HEK293T (cell line): ENCODE data around the gene CYSLTR2.

Experiments
- CTCF ChIA-PET: fragments of 350-600 bp; formaldehyde crosslinking; extraction: SDS; loops from one replicate; lab custom pipeline; 2021; ENCODE audit warnings: antibody characterized with exemption, inconsistent platforms; lab: Yijun Ruan, JAX
- POLR2A ChIA-PET: fragments of 350-600 bp; formaldehyde crosslinking; extraction: SDS; loops from one replicate; lab custom pipeline; 2020; ENCODE audit warnings: antibody characterized with exemption, inconsistent platforms; lab: Yijun Ruan, JAX
- DNase-seq: peaks from one replicate; pipeline ENCODE4 v3.0.0; 2012; ENCODE audit warnings: mixed read lengths; ENCODE audit errors: extremely low spot score
- ARNT ChIP-seq: fragments of 450-650 bp; IDR thresholded peaks from 2 replicates; pipeline ENCODE4 v1.6.1; 2017; ENCODE audit warnings: mild to moderate bottlenecking
- BHLHE40 ChIP-seq: fragments of 450-650 bp; IDR thresholded peaks from 2 replicates; pipeline ENCODE4 v1.6.1; 2016; ENCODE audit warnings: mild to moderate bottlenecking, moderate library complexity, borderline replicate concordance
- CTBP1 ChIP-seq: fragments of 450-650 bp; IDR thresholded peaks from 2 replicates; pipeline ENCODE4 v1.6.1; 2016; ENCODE audit warnings: borderline replicate concordance
- ELF4 ChIP-seq: fragments of 450-650 bp; IDR thresholded peaks from 2 replicates; pipeline ENCODE4 v1.6.1; 2017; ENCODE audit warnings: antibody characterized with exemption
- FOXA1 ChIP-seq: fragments of 450-650 bp; IDR thresholded peaks from 2 replicates; pipeline ENCODE4 v1.6.1; 2016; ENCODE audit warnings: mild to moderate bottlenecking
- FOXK2 ChIP-seq: fragments of 450-650 bp; IDR thresholded peaks from 2 replicates; pipeline ENCODE4 v1.6.1; 2016; ENCODE audit warnings: mild to moderate bottlenecking
- FOXM1 ChIP-seq: fragments of 450-650 bp; IDR thresholded peaks from 2 replicates; pipeline ENCODE4 v1.6.1; 2017; ENCODE audit warnings: mild to moderate bottlenecking, borderline replicate concordance
- HDGF ChIP-seq: fragments of 450-650 bp; IDR thresholded peaks from 2 replicates; pipeline ENCODE4 v1.6.1; 2017; ENCODE audit warnings: antibody characterized with exemption, borderline replicate concordance
- L3MBTL2 ChIP-seq: fragments of 450-650 bp; conservative IDR thresholded peaks from 2 replicates; pipeline ENCODE4 v1.6.1; 2016; ENCODE audit warnings: mild to moderate bottlenecking
- LEF1 ChIP-seq: fragments of 450-650 bp; IDR thresholded peaks from 2 replicates; pipeline ENCODE4 v1.6.1; 2017; ENCODE audit warnings: mild to moderate bottlenecking, borderline replicate concordance
- NFRKB ChIP-seq: fragments of 450-650 bp; IDR thresholded peaks from 2 replicates; pipeline ENCODE4 v1.6.1; 2016; ENCODE audit warnings: mild to moderate bottlenecking, moderate library complexity
- SP1 ChIP-seq: fragments of 450-650 bp; IDR thresholded peaks from 2 replicates; pipeline ENCODE4 v1.6.1; 2017
- SUZ12 ChIP-seq: fragments of 450-650 bp; IDR thresholded peaks from 2 replicates; pipeline ENCODE4 v1.6.1; 2016; ENCODE audit warnings: mild to moderate bottlenecking
- TARDBP ChIP-seq: fragments of 450-650 bp; IDR thresholded peaks from 2 replicates; pipeline ENCODE4 v1.6.1; 2016
- ZNF384 ChIP-seq: fragments of 450-650 bp; IDR thresholded peaks from 2 replicates; pipeline ENCODE4 v1.6.1; 2016
- TF ChIP-seq, protein P1 (sequence below): fragments of 450-650 bp; IDR thresholded peaks from 2 replicates; pipeline ENCODE4 v1.6.1; 2016

Gene CYSLTR2

DNA sequence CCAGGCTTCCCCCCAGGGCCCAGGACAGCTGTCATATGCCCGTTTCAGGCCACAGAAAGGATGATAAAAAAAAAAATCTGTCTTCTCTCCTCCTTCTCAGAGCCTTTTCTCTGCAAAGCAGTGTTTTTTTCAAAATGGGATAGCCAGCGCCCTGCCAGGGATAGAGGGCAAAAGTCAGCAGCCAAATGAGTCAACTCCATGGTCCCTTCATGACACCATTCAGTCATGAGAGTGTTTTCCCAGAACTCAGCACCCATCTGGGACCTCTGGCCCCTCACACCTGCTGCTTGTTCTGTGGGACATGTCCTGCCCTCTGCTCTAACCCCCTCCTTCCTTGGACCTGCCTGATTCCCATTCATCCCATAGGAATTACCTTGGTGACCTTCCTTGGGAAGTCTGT, 95.0 kb downstream of the CYSLTR2 start:
- CTCF ChIA-PET = interaction anchor here (0.9 to 1.1 kb wide), 2 partner anchors 9 to 73 kb away, joined by 3 to 5 read pairs; no protein-coding TSS in a partner anchor
- TF ChIP-seq FOXA1 (no peak), HDGF (no peak), TARDBP (no peak), SUZ12 (no peak), L3MBTL2 (no peak), LEF1 (no peak)
- TF ChIP-seq, protein P1, sequence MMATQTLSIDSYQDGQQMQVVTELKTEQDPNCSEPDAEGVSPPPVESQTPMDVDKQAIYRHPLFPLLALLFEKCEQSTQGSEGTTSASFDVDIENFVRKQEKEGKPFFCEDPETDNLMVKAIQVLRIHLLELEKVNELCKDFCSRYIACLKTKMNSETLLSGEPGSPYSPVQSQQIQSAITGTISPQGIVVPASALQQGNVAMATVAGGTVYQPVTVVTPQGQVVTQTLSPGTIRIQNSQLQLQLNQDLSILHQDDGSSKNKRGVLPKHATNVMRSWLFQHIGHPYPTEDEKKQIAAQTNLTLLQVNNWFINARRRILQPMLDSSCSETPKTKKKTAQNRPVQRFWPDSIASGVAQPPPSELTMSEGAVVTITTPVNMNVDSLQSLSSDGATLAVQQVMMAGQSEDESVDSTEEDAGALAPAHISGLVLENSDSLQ = no peak
- POLR2A ChIA-PET = no interaction called here
- no peak for DNase-seq

DNA sequence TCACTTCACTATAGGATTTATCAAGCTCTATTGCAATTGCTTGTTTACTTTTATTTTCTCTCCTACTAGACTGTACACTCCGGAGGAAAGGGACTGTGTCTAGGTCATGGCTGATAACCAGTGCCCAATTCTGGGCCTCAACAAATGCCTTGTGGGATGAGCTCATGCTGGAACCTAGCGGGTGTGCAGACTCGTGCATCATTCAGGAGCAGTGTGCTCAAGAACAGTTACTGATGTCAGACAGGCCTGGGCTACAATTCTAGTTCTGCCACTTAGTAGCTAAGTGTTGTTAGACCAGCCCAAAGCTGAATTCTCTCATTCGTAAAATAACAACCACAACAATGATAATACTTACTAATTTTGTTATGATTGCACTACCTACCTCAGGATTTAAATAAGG, 95.4 kb downstream of the CYSLTR2 start:
- TF ChIP-seq ARNT = no peak
- no peak for TF ChIP-seq SP1
- no peak for TF ChIP-seq TARDBP
- POLR2A ChIA-PET = no interaction called here
- CTCF ChIA-PET = interaction anchor here (0.9 to 1.1 kb wide), 2 partner anchors 9 to 73 kb away, joined by 3 to 5 read pairs; no protein-coding TSS in a partner anchor
- no peak for DNase-seq

DNA sequence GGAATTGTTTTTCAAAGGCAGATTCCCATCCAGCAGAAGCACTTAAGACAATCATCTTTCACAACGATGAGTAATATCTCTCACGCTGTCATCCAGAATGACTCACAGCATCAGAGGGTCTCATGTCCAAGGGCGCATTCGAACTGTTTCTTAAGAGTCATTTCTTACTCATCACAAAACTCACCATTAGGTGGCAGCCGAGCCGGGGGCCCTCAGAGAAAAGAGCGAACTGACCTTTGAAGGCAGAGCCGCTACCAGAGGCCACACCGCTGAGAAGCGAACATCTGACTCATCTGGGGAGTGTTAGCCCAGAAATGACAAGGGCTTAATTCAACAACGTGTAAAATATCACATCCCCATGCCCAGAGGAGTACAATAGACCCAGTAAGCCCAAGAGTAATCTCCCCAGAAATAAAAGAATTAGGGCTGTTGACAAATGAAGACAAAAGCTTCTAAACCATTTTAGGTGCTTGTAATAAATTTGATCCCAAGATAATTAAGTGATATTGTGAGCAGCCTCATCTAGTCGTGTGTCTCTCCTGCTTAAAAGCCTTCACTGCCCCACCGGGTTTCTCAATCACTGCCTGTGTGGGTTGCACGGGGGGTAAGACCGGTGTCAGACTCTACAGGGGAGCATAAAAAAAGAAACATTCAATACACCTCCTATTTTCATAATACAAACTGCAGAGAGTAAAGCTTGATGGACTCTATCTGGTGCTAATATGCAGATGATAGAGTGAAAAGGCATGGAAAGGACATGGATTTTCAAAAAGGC, 96.2 kb downstream of the CYSLTR2 start:
- peak; percentile 57 for DNase-seq

DNA sequence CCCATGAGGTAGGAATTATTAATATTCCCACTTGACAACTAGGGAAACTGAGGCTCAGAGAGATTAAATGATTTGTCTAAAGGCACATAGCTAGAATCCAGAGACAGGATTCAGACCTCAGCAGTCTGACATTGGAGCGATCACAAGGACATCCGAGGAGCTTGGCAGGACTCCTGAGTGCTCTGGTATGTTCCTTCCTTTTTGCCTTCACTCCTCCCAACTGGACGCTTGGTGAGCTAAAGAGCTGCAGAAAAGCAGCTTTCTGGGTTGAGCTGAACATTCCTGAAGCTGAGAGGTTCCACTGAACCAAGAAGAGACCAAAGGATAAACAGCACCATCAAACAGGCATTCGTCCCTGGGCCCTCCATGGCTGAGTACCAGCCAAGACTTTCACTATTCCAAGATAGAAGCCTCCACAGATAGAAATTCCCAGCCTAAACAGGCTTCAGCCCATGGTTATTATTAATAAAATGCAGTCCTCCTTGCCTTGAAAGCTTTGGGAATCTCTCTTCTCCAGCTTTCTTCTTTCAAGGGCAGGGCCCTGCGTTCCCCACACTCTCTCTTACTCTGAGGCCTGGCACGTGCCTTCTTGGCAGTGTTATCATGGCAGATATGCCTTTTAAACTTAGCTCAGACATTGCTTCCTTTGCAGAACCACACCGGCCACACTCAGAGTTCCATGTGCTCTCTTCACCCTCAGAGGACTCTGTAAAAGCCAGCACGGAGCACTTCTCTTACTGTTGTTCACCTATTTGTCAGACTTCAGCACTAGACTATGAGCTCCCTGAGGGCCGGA, 97.1 kb downstream of the CYSLTR2 start:
- POLR2A ChIA-PET = no interaction called here
- no peak for DNase-seq
- TF ChIP-seq CTBP1 (no peak), LEF1 (no peak), FOXA1 (no peak), L3MBTL2 (no peak), TARDBP (no peak), FOXM1 (no peak), SUZ12 (no peak), ARNT (no peak), SP1 (no peak), ELF4 (no peak), BHLHE40 (no peak), NFRKB (no peak), ZNF384 (no peak), FOXK2 (no peak), HDGF (no peak)
- TF ChIP-seq, protein P1 = no peak
- CTCF ChIA-PET = interaction anchor here (0.6 to 1.0 kb wide), 4 partner anchors 19 to 156 kb away, joined by 3 to 4 read pairs (median 3); no protein-coding TSS in a partner anchor

More for the DNA sequence above, 96.2 kb downstream of the CYSLTR2 start:
- ChIA-PET POLR2A (no interaction called here), CTCF (interaction anchor here (0.6 to 1.1 kb wide), 4 partner anchors 10 to 155 kb away, joined by 3 to 5 read pairs (median 3); no protein-coding TSS in a partner anchor)
- TF ChIP-seq ELF4 (no peak), FOXM1 (no peak), BHLHE40 (no peak), FOXA1 (no peak), HDGF (no peak), TARDBP (no peak), SP1 (no peak), ARNT (no peak), SUZ12 (no peak)

DNA sequence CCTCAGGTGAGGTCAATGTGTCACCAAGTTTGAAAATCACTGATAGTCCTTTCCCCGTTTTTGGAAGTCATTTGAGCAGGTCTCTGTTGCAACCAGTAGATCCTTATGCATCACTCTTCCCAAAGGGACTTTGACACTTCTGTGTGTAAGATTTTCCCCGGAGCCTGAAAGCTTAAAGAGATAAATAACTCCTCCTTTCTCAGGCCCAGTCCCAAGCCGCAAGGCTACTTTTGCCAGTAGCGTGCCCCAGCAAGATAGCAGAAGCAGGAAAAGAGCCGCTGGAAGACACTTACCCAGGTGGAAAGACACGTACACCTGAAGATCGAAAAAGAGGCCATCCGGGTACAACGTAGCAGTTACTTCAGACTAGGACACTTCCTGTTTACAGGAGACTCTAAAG, 106.9 kb downstream of the CYSLTR2 start:
- CTCF ChIA-PET = no interaction called here

More for the DNA sequence above, 106.9 kb downstream of the CYSLTR2 start:
- TF ChIP-seq FOXK2 = no peak
- no peak for TF ChIP-seq NFRKB
- no peak for TF ChIP-seq L3MBTL2
- TF ChIP-seq FOXA1 = no peak
- TF ChIP-seq LEF1 = no peak
- no peak for TF ChIP-seq ZNF384
- TF ChIP-seq ARNT = no peak
- DNase-seq = no peak
- POLR2A ChIA-PET = no interaction called here
